OCI-LY3 (cell line): ENCODE measurements around the gene MTHFD2L.

Experiments
- CTCF ChIP-seq: fragments of 200-600, 300-600 bp; sonication (generic); IDR thresholded peaks from 2 replicates; pipeline ENCODE4 v1.5.1; 2014; ENCODE audit warnings: antibody characterized with exemption, low read length, low read depth
- EZH2phosphoT487 ChIP-seq: fragments of 200-600 bp; shearing (Covaris generic); IDR thresholded peaks from 2 replicates; pipeline ENCODE4 v1.6.1; 2018; ENCODE audit warnings: antibody characterized with exemption, mixed run types, low read depth

GRCh38 chr4:74206088-74206825, 48.3 kb downstream of the MTHFD2L start:
- TF ChIP-seq EZH2phosphoT487, result no peak
- TF ChIP-seq CTCF, result no peak
